DLD1 (cell line): Measurements from ENCODE around the gene RABL3.
"Not testable (repeated sequence)": the region's sequence is repeated elsewhere in the genome, so short reads cannot be mapped to it uniquely, and the experiment has no call there.

Experiments used
- in situ Hi-C: cut with HindIII; loops from 2 replicates; pipeline ENCODE4 v1.10.0; 2017; ENCODE audit warnings: low sequenced_read_pairs

Gene RABL3

DNA sequence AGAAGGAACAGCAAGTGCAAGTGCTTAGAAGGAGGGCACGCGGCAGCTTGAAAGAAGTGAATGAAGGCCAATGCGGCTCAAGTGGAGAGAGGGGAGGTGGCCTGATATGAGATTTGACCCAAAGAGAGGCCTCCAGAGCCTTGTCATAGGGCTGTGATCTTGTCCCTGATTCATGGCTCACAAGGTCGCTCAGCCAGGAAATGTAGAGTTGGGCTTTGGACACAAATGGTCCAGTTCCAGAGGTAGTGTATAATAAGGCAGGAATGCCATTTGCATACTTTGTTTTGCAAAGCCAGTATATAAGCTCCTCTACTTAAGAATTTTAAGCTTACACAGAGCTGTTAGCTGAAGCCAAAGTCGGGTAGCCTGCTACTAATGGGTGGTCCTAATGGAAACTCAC is 94.0 kb downstream of the RABL3 start:
- in situ Hi-C loops: loop anchor here (10.0 kb wide), 1 partner anchor 177 kb away; no protein-coding TSS in a partner anchor

DNA sequence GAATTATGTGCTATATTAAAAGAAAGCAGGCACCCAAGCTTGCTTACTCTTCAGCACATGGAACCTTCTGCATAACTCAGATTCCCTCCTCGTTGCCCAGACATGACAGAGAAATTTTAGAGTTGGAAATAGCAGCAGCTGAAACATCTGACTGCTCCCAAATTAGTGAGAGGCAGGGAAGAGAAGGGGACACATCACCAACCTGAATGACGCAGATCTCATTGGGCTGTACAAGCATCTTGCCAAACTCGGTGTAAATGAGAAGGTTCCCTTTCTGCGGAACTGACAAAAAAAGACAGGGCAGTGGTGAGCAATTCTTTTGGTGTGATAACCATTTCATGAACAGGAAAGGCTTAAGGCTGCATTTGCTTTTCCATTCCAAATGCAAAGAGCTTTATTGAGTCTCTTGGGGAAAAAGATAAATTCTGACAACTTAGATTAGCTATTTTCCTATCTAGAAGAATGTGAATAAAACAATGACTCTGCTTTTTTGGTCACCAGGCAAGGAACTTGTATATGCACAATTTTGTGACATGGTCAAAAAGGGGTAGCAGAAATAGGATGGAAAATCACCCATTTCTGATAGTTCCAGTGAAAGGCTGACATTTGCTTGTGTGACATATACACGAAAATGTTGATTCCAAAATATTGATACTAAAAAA is 95.4 kb downstream of the RABL3 start:
- in situ Hi-C loops: loop anchor here (10.0 kb wide), 1 partner anchor 178 kb away; no protein-coding TSS in a partner anchor

DNA sequence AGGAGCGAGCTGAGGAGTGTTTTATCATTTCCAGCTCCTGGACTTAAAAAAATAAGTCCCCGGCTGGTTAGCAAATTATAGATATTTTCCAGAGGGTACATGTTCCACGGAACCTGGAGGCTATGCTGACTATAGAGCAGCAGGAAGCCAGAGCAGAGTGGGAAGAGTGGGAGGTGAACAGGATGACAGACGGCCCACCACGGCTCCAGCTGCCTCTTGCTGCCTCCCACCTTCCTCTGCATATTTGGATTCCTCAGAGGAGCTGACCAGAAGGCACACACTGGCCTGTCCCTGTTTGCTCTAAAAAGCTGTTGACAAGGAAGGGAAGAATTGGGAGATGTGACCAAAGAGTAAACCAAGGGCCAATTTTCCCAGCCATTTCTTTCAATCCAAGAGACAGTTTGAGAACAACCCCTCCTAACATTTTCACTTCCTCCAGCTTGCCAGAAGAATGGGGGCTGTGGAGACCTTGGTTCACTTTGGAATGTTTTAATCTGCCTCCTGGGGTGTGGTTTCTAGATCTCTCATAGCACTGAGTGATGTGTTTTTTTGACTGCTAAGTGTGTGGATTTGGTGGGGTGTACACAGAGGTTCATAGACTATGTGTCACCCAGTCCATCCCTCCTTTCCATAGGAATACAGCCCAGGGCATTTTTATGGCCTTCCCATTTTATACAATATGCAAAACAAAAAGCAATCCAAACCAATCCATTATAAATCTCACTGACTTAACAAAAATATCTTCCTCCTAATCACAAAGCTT is 97.1 kb downstream of the RABL3 start:
- in situ Hi-C loops: loop anchor here (10.0 kb wide), 1 partner anchor 180 kb away; no protein-coding TSS in a partner anchor

DNA sequence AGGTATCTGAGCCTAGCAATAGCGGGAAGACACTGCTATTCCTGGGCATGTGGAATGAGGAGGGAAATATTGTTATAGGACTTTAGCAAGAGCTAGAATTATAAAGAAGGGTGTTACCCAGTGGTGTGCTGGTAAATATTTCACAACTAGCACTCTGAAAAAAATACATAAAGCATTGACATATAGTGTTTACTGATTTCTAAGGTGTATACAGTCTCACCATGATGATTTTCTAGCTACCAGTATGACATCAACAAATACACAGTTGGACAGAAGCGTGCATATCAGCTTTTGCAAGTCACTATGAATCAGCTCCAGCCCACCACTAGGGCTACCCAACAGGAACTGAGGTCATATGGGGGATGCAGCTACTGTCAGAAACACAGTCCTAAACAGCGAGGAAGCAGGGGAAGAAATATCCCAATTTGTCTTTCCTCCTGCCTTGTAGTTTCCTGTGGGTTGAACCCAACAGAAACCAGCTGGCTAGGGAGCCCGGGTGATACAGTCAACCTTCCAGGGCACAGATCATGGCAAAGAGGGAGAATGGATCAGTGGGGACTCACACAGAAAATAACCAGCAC is 99.9 kb downstream of the RABL3 start:
- in situ Hi-C loops: loop anchor here (10.0 kb wide), 1 partner anchor 182 kb away; no protein-coding TSS in a partner anchor

DNA sequence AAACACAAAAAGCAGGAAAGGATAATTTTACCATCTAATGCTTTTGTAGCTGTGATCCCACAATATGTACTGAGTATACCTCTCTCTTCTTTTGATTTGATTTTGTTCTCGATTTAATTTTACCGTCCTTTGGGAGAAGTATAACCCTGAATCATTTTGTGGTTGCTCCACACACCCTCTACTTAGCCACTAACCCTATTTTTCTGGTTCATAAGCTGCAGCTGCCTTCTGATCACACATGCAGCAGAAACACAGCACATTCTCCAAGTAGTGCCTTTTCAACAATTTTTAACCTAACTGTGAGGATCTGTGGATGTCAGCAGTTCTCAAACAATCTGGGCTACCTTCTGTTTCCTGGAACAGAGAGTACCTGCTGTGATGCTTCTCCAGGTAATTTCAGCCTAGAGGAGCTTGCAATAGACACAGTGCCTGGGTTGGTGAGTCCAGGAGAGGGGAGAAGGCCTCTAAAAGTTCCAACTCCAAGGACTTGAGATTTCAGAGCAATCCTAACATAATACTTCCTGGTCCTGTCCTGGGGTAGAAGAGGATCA is 100.5 kb downstream of the RABL3 start:
- in situ Hi-C loops: loop anchor here (10.0 kb wide), 1 partner anchor 183 kb away; no protein-coding TSS in a partner anchor

DNA sequence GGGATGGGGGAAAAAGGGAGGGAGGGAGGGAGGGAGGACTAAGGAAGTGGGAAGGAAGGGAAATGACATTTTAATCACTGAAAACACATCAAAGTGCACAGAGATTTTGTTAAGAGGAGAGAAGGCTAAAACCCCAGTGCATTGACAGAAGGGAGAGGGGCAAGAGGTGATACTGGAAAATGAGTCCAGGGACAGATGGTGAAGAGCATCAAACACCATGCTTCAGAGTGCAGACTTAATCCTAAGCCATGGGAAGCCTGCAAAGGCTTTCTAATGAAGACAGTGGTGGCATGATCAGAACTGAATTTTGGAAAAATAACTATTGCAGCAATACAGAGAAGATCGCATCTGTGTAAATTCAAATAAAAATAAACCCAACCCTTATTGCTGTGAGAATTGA is 102.1 kb downstream of the RABL3 start:
- in situ Hi-C loops: loop anchor here (10.0 kb wide), 1 partner anchor 185 kb away; no protein-coding TSS in a partner anchor

DNA sequence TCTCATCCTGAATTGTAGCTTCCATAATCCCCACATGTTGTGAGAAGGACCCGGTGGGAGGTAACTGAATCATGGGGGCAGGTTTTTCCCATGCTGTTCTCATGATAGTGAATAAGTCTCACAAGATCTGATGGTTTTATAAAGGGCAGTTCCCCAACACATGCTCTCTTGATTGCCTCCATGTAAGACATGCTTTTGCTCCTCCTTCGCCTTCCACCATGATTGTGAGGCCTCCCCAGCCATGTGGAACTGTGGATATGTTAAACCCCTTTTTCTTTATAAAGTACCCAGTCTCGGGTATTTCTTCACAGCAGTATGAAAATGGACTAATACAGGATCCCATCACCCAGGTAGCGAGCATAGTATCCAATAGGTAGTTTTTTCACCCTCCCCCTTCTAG is 103.5 kb downstream of the RABL3 start:
- in situ Hi-C loops: not testable (repeated sequence)

DNA sequence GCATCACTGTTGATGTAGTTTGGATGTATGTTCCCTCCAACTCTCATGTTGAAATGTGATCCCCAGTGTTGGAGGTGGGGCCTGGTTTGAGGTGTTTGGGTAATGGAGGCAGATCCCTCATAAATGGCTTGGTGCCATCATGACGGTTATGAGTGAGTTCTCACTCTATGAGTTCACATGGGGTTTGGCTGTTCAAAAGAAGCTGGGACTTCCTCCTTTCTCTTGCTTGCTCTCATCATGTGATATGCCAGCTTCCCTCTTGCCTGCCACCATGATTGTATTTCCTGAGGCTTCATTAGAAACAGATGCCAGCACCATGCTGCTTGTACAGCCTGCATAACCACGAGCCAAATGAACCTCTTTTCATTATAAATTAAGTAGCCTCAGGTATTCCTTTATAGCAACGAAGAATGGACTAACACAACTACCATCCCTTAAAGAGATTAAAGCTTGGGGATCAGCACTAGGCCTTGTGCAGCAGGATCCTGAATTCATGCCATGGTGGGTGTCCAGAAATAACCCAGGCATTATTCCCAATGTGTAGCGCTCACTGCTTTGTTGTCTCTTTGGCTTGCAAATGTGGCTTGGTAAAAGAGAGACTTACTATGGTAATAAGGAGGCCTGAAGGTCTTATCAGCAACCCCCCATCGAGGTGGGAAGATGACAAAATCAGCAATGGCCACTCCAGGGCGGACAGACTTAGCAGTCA is 104.3 kb downstream of the RABL3 start:
- in situ Hi-C loops: no loop called here

DNA sequence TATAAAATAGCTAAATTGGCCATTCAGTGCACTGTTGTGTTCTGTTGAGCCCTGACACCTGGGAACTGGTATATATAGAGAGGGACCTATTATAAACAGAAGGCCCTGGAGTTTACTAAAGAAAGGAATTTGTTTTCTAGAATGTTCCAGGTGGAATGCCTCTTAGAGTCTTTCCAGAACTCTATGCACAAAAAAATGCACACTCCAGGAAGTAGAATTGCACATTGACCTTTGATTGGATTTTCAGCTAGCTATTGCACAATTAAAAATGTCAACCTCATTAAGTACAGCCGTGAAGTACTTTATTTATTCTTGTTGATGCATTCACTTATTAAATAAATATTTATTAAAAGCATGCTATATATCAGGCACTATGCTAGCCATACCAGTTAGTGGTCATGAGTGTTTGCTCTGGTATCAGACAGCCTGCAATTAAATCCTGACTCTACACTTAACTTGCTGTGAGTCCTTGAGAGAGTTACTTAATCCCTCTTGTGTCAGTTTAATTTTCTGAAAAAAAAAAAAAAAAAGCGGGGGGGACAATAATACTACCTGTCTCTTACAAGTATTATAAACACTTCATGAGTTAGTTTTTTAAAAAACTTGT is 105.4 kb downstream of the RABL3 start:
- in situ Hi-C loops: no loop called here
